GM23338 (cell line): ENCODE data around the gene PIK3R5. TPM values are rescaled to one million over a fixed set of nuclear protein-coding genes. Genes with fewer than 3 reads are reported as not detected.

Source experiments
- ATAC-seq: fragments of 200-7000 bp; cut with Tn5 transposase; 3 replicates; pipeline ENCODE4 v1.9.1; 2020
- DNase-seq: peaks from one replicate; pipeline ENCODE4 v3.0.0-alpha.2; 2015; ENCODE audit warnings: low spot score
- H2AFZ ChIP-seq: fragments of 200-600 bp; sonication (generic); 2 replicates; pipeline ENCODE4 v1.8.0; 2016; ENCODE audit warnings: antibody characterized with exemption, mild to moderate bottlenecking, moderate library complexity
- H3F3A ChIP-seq: fragments of 200-600 bp; sonication (generic); replicated peaks from 2 replicates; pipeline ENCODE4 v1.8.0; 2017; ENCODE audit warnings: antibody characterized with exemption, mixed run types, low read depth
- H3K27ac ChIP-seq: fragments of 200-600 bp; sonication (generic); 2 replicates; pipeline ENCODE4 v1.6.1; 2016; ENCODE audit warnings: low read depth
- H3K27me3 ChIP-seq: fragments of 200-600 bp; sonication (generic); 2 replicates; pipeline ENCODE4 v1.8.0; 2016; ENCODE audit warnings: mild to moderate bottlenecking, mixed run types, moderate library complexity; ENCODE audit not compliant: insufficient read depth
- H3K36me3 ChIP-seq: fragments of 200-600 bp; sonication (generic); 2 replicates; pipeline ENCODE4 v1.8.0; 2016; ENCODE audit warnings: mild to moderate bottlenecking; ENCODE audit not compliant: insufficient read depth
- H3K4me1 ChIP-seq: fragments of 200-600 bp; sonication (generic); 2 replicates; pipeline ENCODE4 v1.8.0; 2016; ENCODE audit warnings: mild to moderate bottlenecking, moderate library complexity; ENCODE audit not compliant: insufficient read depth
- H3K4me2 ChIP-seq: fragments of 200-600 bp; sonication (generic); 2 replicates; pipeline ENCODE4 v1.7.1; 2017; ENCODE audit warnings: mixed run types
- H3K4me3 ChIP-seq: fragments of 200-600 bp; sonication (generic); 2 replicates; pipeline ENCODE4 v1.6.1; 2016; ENCODE audit warnings: mixed run types
- H3K79me2 ChIP-seq: fragments of 200-600 bp; sonication (generic); replicated peaks from 2 replicates; pipeline ENCODE4 v1.8.0; 2017; ENCODE audit warnings: mild to moderate bottlenecking; ENCODE audit not compliant: insufficient read depth
- H3K9me2 ChIP-seq: fragments of 200-600 bp; sonication (generic); 2 replicates; pipeline ENCODE4 v1.8.0; 2017; ENCODE audit not compliant: insufficient read depth
- H4K20me1 ChIP-seq: fragments of 200-600 bp; sonication (generic); replicated peaks from 2 replicates; pipeline ENCODE4 v1.8.0; 2017; ENCODE audit warnings: mild to moderate bottlenecking; ENCODE audit not compliant: insufficient read depth
- H3K27ac Mint-ChIP-seq: 2 replicates; pipeline ENCODE4 v1.8.0; 2020; ENCODE audit warnings: inconsistent platforms, mild to moderate bottlenecking, moderate library complexity, mixed read lengths
- H3K27me3 Mint-ChIP-seq: 3 replicates; pipeline ENCODE4 v1.8.0; 2022; ENCODE audit warnings: low read depth, mild to moderate bottlenecking, moderate library complexity, mixed read lengths, inconsistent platforms; ENCODE audit not compliant: insufficient read depth, poor library complexity
- H3K36me3 Mint-ChIP-seq: 3 replicates; pipeline ENCODE4 v1.8.0; 2021; ENCODE audit warnings: low read depth, mild to moderate bottlenecking, inconsistent platforms, moderate library complexity, mixed read lengths
- H3K4me1 Mint-ChIP-seq: 3 replicates; pipeline ENCODE4 v1.8.0; 2020; ENCODE audit warnings: mild to moderate bottlenecking, inconsistent platforms, mixed read lengths
- H3K4me3 Mint-ChIP-seq: 3 replicates; pipeline ENCODE4 v1.8.0; 2021; ENCODE audit warnings: moderate library complexity, mild to moderate bottlenecking, inconsistent platforms, mixed read lengths
- H3K9me3 Mint-ChIP-seq: 3 replicates; pipeline ENCODE4 v1.8.0; 2020; ENCODE audit warnings: moderate library complexity, mild to moderate bottlenecking, inconsistent platforms, mixed read lengths
- CREB1 ChIP-seq: fragments of 250-450 bp; sonication (Bioruptor Pico); IDR thresholded peaks from 2 replicates; pipeline ENCODE4 v1.5.0; 2020; ENCODE audit warnings: low read depth, mild to moderate bottlenecking, moderate library complexity
- CTCF ChIP-seq, 2 experiments: fragments of 200-600 bp in 1 of 2; sonication (generic) in 1 of 2; conservative IDR thresholded peaks; 2 replicates each; pipeline versions ENCODE4 v1.5.1 to v1.6.1; 2016 to 2017; ENCODE audit warnings: antibody characterized with exemption in 2 of 2, low read depth in 2 of 2, mild to moderate bottlenecking in 2 of 2, moderate library complexity in 1 of 2
- ETS1 ChIP-seq: IDR thresholded peaks from 2 replicates; pipeline ENCODE4 v1.6.1; 2016; ENCODE audit warnings: antibody characterized with exemption
- EZH2 ChIP-seq: fragments of 200-600 bp; sonication (generic); IDR thresholded peaks from one replicate; pipeline ENCODE4 v1.8.0; 2017; ENCODE audit warnings: antibody characterized with exemption, mild to moderate bottlenecking, low read depth; ENCODE audit not compliant: unreplicated experiment
- EZH2phosphoT487 ChIP-seq: fragments of 200-600 bp; sonication (generic); IDR thresholded peaks from one replicate; pipeline ENCODE4 v1.8.1; 2018; ENCODE audit warnings: antibody characterized with exemption; ENCODE audit not compliant: unreplicated experiment
- JUNB ChIP-seq: IDR thresholded peaks from one replicate; pipeline ENCODE4 v1.6.1; 2016; ENCODE audit warnings: antibody characterized with exemption; ENCODE audit not compliant: unreplicated experiment
- NANOG ChIP-seq: IDR thresholded peaks from 2 replicates; pipeline ENCODE4 v1.6.1; 2016; ENCODE audit warnings: antibody characterized with exemption, borderline replicate concordance
- POLR2AphosphoS5 ChIP-seq: IDR thresholded peaks from 2 replicates; pipeline ENCODE4 v1.6.1; 2016; ENCODE audit warnings: antibody characterized with exemption, low read depth
- REST ChIP-seq: IDR thresholded peaks from one replicate; pipeline ENCODE4 v1.6.1; 2018; ENCODE audit warnings: antibody characterized with exemption; ENCODE audit not compliant: unreplicated experiment
- STAT1 ChIP-seq: IDR thresholded peaks from one replicate; pipeline ENCODE4 v1.6.1; 2016; ENCODE audit warnings: antibody characterized with exemption; ENCODE audit not compliant: unreplicated experiment
- ZNF331 ChIP-seq: fragments of 250-450 bp; sonication (Bioruptor Pico); IDR thresholded peaks from 2 replicates; pipeline ENCODE4 v1.5.0; 2020; ENCODE audit warnings: low read depth, mild to moderate bottlenecking, moderate library complexity
- polyA plus RNA-seq: library from polyadenylated mRNA; unstranded; fragments of >200 nt; fragmentation: Nextera tagmentation; extraction: Ambion mirVana; gene quantifications from 2 replicates; pipeline ENCODE4 v1.2.1, GENCODE V29; 2016
- total RNA-seq: library from RNA; depleted of rRNA; stranded (reverse); fragments of >200 nt; shearing (Covaris generic); gene quantifications from 2 replicates; pipeline ENCODE4 v1.2.3, GENCODE V29; 2014

Gene PIK3R5
- total and polyA plus RNA-seq, 2 experiments from 2014 or later, result 1.7 to 9.4 TPM

GRCh38 chr17:9007052-9007714 lies 41.7 kb upstream of the PIK3R5 start:
- H3K27me3 ChIP-seq, result peaks cover 97% of the 10 kb centered on the region
- peaks cover 9% of the 10 kb centered on the region for H3K4me1 Mint-ChIP-seq
- ATAC-seq, result no peak

GRCh38 chr17:9006175-9006767 lies 40.8 kb upstream of the PIK3R5 start:
- Histone ChIP-seq H4K20me1 (no peaks in the 10 kb centered on the region; the same call in 1 of the 2 replicates), H3K9me2 (no peaks in the 10 kb centered on the region), H3K4me2 (no peak overlapping the region), H3K36me3 (no peaks in the 10 kb centered on the region; the same call in 1 of the 2 replicates), H3K27ac (no peak overlapping the region), H3F3A (no peaks in the 10 kb centered on the region), H3K79me2 (no peaks in the 10 kb centered on the region), H3K4me1 (peaks cover 14% of the 10 kb centered on the region), H3K27me3 (peaks cover 100% of the 10 kb centered on the region), H2AFZ (no peak overlapping the region), H3K4me3 (no peak overlapping the region)
- Mint-ChIP-seq H3K36me3 (no peaks in the 10 kb centered on the region; the same call in 2 of the 3 replicates), H3K4me1 (peaks cover 12% of the 10 kb centered on the region), H3K27ac (no peak overlapping the region), H3K9me3 (peaks cover 1% of the 10 kb centered on the region; the same call in 1 of the 3 replicates), H3K27me3 (peaks cover 81% of the 10 kb centered on the region), H3K4me3 (no peak overlapping the region)
- DNase-seq, result no peak
- ATAC-seq, result no peak
- no peak for TF ChIP-seq NANOG
- no peak for TF ChIP-seq CTCF (conservative IDR thresholded peaks at IDR 0.05; ENCODE audit: low read depth in 2 of 2)
- TF ChIP-seq ETS1, result no peak
- TF ChIP-seq POLR2AphosphoS5, result no peak
- TF ChIP-seq STAT1, result no peak
- no peak for TF ChIP-seq EZH2phosphoT487
- no peak for TF ChIP-seq EZH2
- TF ChIP-seq ZNF331 (CRISPR knock-in tag), result no peak
- TF ChIP-seq JUNB, result no peak
- TF ChIP-seq REST, result no peak

More at GRCh38 chr17:9007052-9007714, 41.7 kb upstream of the PIK3R5 start:
- no peak for DNase-seq
- Histone ChIP-seq H3K4me1 (peaks cover 9% of the 10 kb centered on the region), H3K27ac (no peak overlapping the region), H3K9me2 (no peaks in the 10 kb centered on the region), H3K4me2 (no peak overlapping the region), H3F3A (no peaks in the 10 kb centered on the region), H2AFZ (no peak overlapping the region), H3K36me3 (no peaks in the 10 kb centered on the region; the same call in 1 of the 2 replicates), H4K20me1 (no peaks in the 10 kb centered on the region; the same call in 1 of the 2 replicates), H3K4me3 (no peak overlapping the region), H3K79me2 (no peaks in the 10 kb centered on the region)
- H3K4me3 Mint-ChIP-seq, result no peak overlapping the region
- peaks cover 2% of the 10 kb centered on the region; the same call in 1 of the 3 replicates for H3K9me3 Mint-ChIP-seq
- H3K36me3 Mint-ChIP-seq, result no peaks in the 10 kb centered on the region; the same call in 2 of the 3 replicates
- peaks cover 72% of the 10 kb centered on the region for H3K27me3 Mint-ChIP-seq
- H3K27ac Mint-ChIP-seq, result no peak overlapping the region
- no peak for TF ChIP-seq CREB1 (CRISPR knock-in tag)
- peak; percentile 35 for TF ChIP-seq EZH2
